ENCODE measurements around the gene ADAMTS17. TPM values are rescaled to one million over a fixed set of nuclear protein-coding genes. Genes with fewer than 3 reads are reported as not detected.

ADAMTS17 gene
- total RNA-seq, 1 experiment from 2014 or later = 4.2 TPM

GRCh38 chr15:100308608-100309007, 33.2 kb downstream of the ADAMTS17 start:
- Histone ChIP-seq H3K9me2 (ENCODE audit: insufficient read depth) (no peaks in the 10 kb centered on the region), H2AFZ (ENCODE audit: low read depth, low read length, poor library complexity, severe bottlenecking) (no peak overlapping the region), H3K79me2 (ENCODE audit: insufficient read depth, low read length) (no peaks in the 10 kb centered on the region), H3K27ac (ENCODE audit: low read depth, low read length) (no peak overlapping the region), H3K4me3 (replicated peaks in 1 of 2; ENCODE audit: low read depth in 1 of 2, low read length in 2 of 2) (no peak overlapping the region), H3K27me3 (ENCODE audit: insufficient read depth, low read length) (no peaks in the 10 kb centered on the region), H4K20me1 (ENCODE audit: insufficient read depth) (no peaks in the 10 kb centered on the region), H3K36me3 (ENCODE audit: control insufficient read depth in 1 of 2, insufficient read depth in 2 of 2, low read length in 2 of 2) (no peaks in the 10 kb centered on the region), H3K4me1 (ENCODE audit: control insufficient read depth in 1 of 2, insufficient read depth in 2 of 2, low read length in 2 of 2) (no peaks in the 10 kb centered on the region), H3K9ac (ENCODE audit: low read length) (no peak overlapping the region), H3K9me3 (ENCODE audit: control insufficient read depth in 1 of 2, insufficient read depth in 1 of 2, low read depth in 1 of 2, low read length in 2 of 2) (no peaks in the 10 kb centered on the region), H3K4me2 (ENCODE audit: low read length) (no peak overlapping the region)
- BruUV-seq (replicated peaks) = no TSS peak
- RAD21 ChIA-PET (ENCODE audit: low non-redundant PET in 1 of 2, low total read pairs in 2 of 2, uncharacterized antibody in 2 of 2, unreplicated experiment in 2 of 2) = no interaction called here
- DNase-seq (ENCODE audit: low read depth, low spot score) (no peak), ATAC-seq (no peak)
- intact Hi-C loops (cut with micrococcal nuclease) = no loop called here
- CTCF ChIA-PET = no interaction called here
- TF ChIP-seq POLR2AphosphoS5 (IDR thresholded peaks at IDR 0.05; ENCODE audit: low read depth, low read length) (no peak), SIN3A (IDR thresholded peaks at IDR 0.05; ENCODE audit: low read depth) (no peak), CTCF (IDR thresholded peaks at IDR 0.05 in 2 of 3, conservative IDR thresholded peaks at IDR 0.05 in 1 of 3; ENCODE audit: borderline replicate concordance in 1 of 3, insufficient read depth in 1 of 3, low read depth in 2 of 3, low read length in 2 of 3) (no peak), EGR1 (IDR thresholded peaks at IDR 0.05; ENCODE audit: low read depth) (no peak), SP1 (IDR thresholded peaks at IDR 0.05; ENCODE audit: low read depth) (no peak), CEBPB (IDR thresholded peaks at IDR 0.05; ENCODE audit: low read depth) (no peak), POLR2A (IDR thresholded peaks at IDR 0.05; ENCODE audit: borderline replicate concordance, extremely low read depth, insufficient read depth, insufficient read length) (no peak), SRF (IDR thresholded peaks at IDR 0.05; ENCODE audit: low read depth) (no peak), ZFX (IDR thresholded peaks at IDR 0.05) (no peak), TCF7L2 (IDR thresholded peaks at IDR 0.05; ENCODE audit: borderline replicate concordance, extremely low read depth, insufficient read depth, insufficient read length) (no peak), JUND (IDR thresholded peaks at IDR 0.05) (no peak), ZNF274 (IDR thresholded peaks at IDR 0.05; ENCODE audit: low read depth, low read length) (no peak), RAD21 (IDR thresholded peaks at IDR 0.05; ENCODE audit: low read depth) (no peak), CBX3 (IDR thresholded peaks at IDR 0.05; ENCODE audit: low read depth) (no peak), MAX (IDR thresholded peaks at IDR 0.05) (no peak), ATF3 (IDR thresholded peaks at IDR 0.05) (no peak), ELF1 (IDR thresholded peaks at IDR 0.05; ENCODE audit: borderline replicate concordance, low read depth) (no peak)
- POLR2A ChIA-PET = no interaction called here

Data from HCT116 (cell line).